ENCODE data around the gene ACTRT2. TPM values are rescaled to one million over a fixed set of nuclear protein-coding genes. Genes with fewer than 3 reads are reported as not detected.

Gene ACTRT2
- total RNA-seq, 1 experiment from 2014 or later: not detected

DNA sequence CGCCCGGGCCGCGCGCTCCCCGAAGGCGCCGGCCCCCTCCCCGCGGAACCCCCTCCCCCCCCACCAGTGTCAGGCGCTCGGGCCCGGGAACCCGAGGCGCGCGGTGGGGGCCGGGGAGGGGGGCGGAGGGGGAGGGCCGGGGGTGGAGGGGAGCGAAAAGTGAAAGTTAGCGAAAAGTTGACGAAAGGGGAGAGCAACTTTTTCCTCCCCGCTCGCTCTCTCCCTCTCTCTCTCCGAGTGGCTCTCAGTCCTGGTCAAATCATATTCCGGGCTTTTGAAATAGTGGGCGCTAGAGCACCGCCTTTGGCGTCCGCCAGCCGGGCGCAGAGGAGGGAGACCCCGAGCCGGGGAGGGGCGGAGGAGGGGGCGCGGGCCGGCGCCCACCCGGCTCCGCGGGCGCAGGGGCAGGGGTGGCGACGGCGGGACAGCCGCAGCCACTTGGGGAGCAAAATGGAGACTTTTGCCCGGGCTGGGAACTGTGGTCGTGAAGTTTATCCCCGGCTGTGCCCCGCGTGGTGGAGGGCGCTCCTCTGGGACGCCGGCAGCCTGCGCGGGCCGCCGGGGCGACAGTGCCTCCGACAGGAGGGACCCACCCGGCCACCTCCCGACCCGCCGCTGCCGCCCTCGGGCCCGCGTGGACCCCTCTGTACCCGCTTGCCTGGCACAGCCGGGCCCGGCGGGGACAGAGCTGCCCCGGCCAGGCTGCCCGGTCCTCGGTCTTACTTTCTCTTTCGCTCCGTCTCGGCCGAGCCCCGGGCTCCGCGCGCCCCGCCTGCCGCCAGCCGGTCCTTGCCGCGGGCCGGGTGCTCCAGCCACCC lies 48.4 kb downstream of the ACTRT2 start:
- Histone ChIP-seq H3K27me3 (replicated peaks; ENCODE audit: insufficient read depth, low read depth, low read length, poor library complexity) (peaks cover 76% of the 10 kb centered on the region), H3K27ac (ENCODE audit: low read depth, low read length, poor library complexity, severe bottlenecking) (no peak overlapping the region), H3K36me3 (ENCODE audit: insufficient read depth, low read length, poor library complexity, severe bottlenecking) (no peaks in the 10 kb centered on the region), H3K4me3 (ENCODE audit: low read depth, low read length, poor library complexity, severe bottlenecking) (peak overlapping the region; percentile 45), H3K9me3 (ENCODE audit: low read depth, low read length, poor library complexity, severe bottlenecking) (no peaks in the 10 kb centered on the region), H3K4me1 (ENCODE audit: insufficient read depth, low read length, poor library complexity, severe bottlenecking) (no peaks in the 10 kb centered on the region)
- peak; percentile 48 for DNase-seq (ENCODE audit: low spot score)
- CTCF ChIA-PET: no interaction called here
- intact Hi-C loops (cut with micrococcal nuclease; ENCODE audit: unreplicated experiment): no loop called here
- TF ChIP-seq EZH2 (IDR thresholded peaks at IDR 0.05; ENCODE audit: borderline replicate concordance, low read depth, low read length, poor library complexity, severe bottlenecking): peak; percentile 94
- TF ChIP-seq, protein P1, sequence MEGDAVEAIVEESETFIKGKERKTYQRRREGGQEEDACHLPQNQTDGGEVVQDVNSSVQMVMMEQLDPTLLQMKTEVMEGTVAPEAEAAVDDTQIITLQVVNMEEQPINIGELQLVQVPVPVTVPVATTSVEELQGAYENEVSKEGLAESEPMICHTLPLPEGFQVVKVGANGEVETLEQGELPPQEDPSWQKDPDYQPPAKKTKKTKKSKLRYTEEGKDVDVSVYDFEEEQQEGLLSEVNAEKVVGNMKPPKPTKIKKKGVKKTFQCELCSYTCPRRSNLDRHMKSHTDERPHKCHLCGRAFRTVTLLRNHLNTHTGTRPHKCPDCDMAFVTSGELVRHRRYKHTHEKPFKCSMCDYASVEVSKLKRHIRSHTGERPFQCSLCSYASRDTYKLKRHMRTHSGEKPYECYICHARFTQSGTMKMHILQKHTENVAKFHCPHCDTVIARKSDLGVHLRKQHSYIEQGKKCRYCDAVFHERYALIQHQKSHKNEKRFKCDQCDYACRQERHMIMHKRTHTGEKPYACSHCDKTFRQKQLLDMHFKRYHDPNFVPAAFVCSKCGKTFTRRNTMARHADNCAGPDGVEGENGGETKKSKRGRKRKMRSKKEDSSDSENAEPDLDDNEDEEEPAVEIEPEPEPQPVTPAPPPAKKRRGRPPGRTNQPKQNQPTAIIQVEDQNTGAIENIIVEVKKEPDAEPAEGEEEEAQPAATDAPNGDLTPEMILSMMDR (conservative IDR thresholded peaks at IDR 0.05; ENCODE audit: low read depth, low read length): no peak; the same call in 1 of the 2 replicates
- POLR2A ChIA-PET (ENCODE audit: low non-redundant PET): no interaction called here
- BruUV-seq (replicated peaks): no TSS peak

DNA sequence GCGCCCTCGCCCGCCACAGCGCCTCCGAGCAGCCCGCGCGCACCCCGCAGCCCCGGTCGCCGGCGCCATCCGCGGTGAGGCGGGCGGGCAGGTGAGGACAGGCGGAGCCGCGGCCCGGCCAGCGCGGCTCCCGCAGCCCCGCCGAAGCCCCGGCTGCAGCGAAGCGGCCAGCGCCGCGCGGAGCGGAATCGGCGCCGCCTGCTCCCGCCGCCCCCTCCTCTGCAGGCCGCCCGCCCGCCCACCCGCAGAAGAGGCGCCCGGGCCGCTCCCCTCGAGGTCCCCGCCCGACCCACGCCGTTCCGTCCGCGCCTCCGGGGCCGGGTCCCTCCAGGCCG lies 49.0 kb downstream of the ACTRT2 start:
- TF ChIP-seq, protein P1 (conservative IDR thresholded peaks at IDR 0.05; ENCODE audit: low read depth, low read length): no peak
- TF ChIP-seq EZH2 (IDR thresholded peaks at IDR 0.05; ENCODE audit: borderline replicate concordance, low read depth, low read length, poor library complexity, severe bottlenecking): no peak
- POLR2A ChIA-PET (ENCODE audit: low non-redundant PET): no interaction called here
- Histone ChIP-seq H3K4me3 (ENCODE audit: low read depth, low read length, poor library complexity, severe bottlenecking) (peak overlapping the region; percentile 45), H3K9me3 (ENCODE audit: low read depth, low read length, poor library complexity, severe bottlenecking) (no peaks in the 10 kb centered on the region), H3K27ac (ENCODE audit: low read depth, low read length, poor library complexity, severe bottlenecking) (no peak overlapping the region), H3K27me3 (replicated peaks; ENCODE audit: insufficient read depth, low read depth, low read length, poor library complexity) (peaks cover 76% of the 10 kb centered on the region), H3K4me1 (ENCODE audit: insufficient read depth, low read length, poor library complexity, severe bottlenecking) (no peaks in the 10 kb centered on the region), H3K36me3 (ENCODE audit: insufficient read depth, low read length, poor library complexity, severe bottlenecking) (no peaks in the 10 kb centered on the region)
- CTCF ChIA-PET: no interaction called here
- intact Hi-C loops (cut with micrococcal nuclease; ENCODE audit: unreplicated experiment): no loop called here
- DNase-seq (ENCODE audit: low spot score): no peak
- BruUV-seq (replicated peaks): no TSS peak

DNA sequence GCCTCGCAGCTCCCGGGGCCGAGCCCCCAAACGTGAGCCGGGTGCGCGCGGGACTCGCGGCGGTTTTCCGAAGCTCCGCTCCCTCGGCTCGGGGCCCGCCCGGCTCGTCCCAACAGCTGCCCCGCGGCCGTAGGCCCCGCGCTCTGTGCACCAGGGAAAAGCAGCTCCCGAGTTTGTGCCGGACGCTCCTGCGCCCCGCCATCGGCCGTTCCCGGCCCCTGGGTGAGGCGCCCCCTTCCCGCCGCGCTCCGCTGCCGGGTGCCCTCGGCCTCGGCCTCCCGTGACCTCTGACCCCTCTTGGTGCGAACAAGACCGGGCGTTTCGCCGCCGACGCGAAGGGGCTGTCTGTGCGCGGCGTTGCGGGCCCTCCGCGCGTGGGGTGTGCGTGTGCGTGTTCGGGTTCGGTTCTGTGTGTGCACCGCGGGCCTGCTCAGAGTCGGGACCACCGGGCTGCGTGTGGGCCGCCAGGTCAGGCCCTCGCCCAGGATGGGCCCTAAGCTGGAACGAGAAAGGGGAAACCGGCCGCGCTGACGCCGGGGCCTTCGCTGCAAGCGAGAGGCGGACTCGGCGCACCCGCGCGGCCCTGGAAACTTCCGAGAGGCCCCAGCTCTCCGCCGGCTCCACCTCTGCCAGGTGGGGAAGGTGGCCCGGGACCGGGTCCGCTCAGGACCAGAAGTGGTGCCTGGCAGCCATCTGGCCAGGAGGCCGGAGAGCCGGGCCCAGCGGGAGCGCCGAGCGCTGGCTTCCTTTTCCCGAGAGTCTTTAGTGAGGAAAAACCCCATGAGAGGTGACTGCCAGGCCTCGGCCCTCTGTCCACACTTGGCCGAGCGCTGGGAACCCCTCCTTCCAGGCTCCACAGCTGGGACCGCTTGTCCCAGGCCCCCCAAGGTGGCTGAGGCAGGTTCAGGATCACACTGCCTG lies 49.6 kb downstream of the ACTRT2 start:
- H3K27ac ChIP-seq (ENCODE audit: low read depth, low read length, poor library complexity, severe bottlenecking): no peak overlapping the region
- no peaks in the 10 kb centered on the region for H3K9me3 ChIP-seq (ENCODE audit: low read depth, low read length, poor library complexity, severe bottlenecking)
- POLR2A ChIA-PET (ENCODE audit: low non-redundant PET): no interaction called here
- no peak for DNase-seq (ENCODE audit: low spot score)
- H3K36me3 ChIP-seq (ENCODE audit: insufficient read depth, low read length, poor library complexity, severe bottlenecking): no peaks in the 10 kb centered on the region
- intact Hi-C loops (cut with micrococcal nuclease; ENCODE audit: unreplicated experiment): no loop called here
- CTCF ChIA-PET: no interaction called here
- H3K27me3 ChIP-seq (replicated peaks; ENCODE audit: insufficient read depth, low read depth, low read length, poor library complexity): peaks cover 70% of the 10 kb centered on the region
- H3K4me3 ChIP-seq (ENCODE audit: low read depth, low read length, poor library complexity, severe bottlenecking): no peak overlapping the region
- H3K4me1 ChIP-seq (ENCODE audit: insufficient read depth, low read length, poor library complexity, severe bottlenecking): no peaks in the 10 kb centered on the region
- BruUV-seq (replicated peaks): no TSS peak
- TF ChIP-seq, protein P1 (conservative IDR thresholded peaks at IDR 0.05; ENCODE audit: low read depth, low read length): no peak
- peak; percentile 81 for TF ChIP-seq EZH2 (IDR thresholded peaks at IDR 0.05; ENCODE audit: borderline replicate concordance, low read depth, low read length, poor library complexity, severe bottlenecking)
